Middle frontal gyrus (tissue), 1 donor: ENCODE measurements around the gene APOL1.
"Not testable (repeated sequence)": the region's sequence is repeated elsewhere in the genome, so short reads cannot be mapped to it uniquely, and the experiment has no call there.

Experiments used
- DNase-seq: peaks from one replicate; pipeline ENCODE4 v3.0.0-alpha.2; 2015; ENCODE audit warnings: low spot score; ENCODE audit errors: extremely low spot score

Gene APOL1

GRCh38 chr22:36244522-36245391 is 8.2 kb upstream of the APOL1 start:
- DNase-seq, result no peak

- DNase-seq, result no peak
Measured at GRCh38 chr22:36245805-36246356, 7.1 kb upstream of the APOL1 start.

- DNase-seq, result no peak
Measured at GRCh38 chr22:36246718-36247117, 6.2 kb upstream of the APOL1 start.

- no peak for DNase-seq
Measured at GRCh38 chr22:36247955-36248354, 5.0 kb upstream of the APOL1 start.

GRCh38 chr22:36249160-36249559 is 3.8 kb upstream of the APOL1 start:
- DNase-seq, result no peak

GRCh38 chr22:36250292-36250960 is 2.5 kb upstream of the APOL1 start:
- DNase-seq, result not testable (repeated sequence)

GRCh38 chr22:36251979-36252608 is 839 bp upstream of the APOL1 start:
- DNase-seq, result not testable (repeated sequence)

- DNase-seq, result no peak
Measured at GRCh38 chr22:36253523-36254490, 874 bp downstream of the APOL1 start.

- not testable (repeated sequence) for DNase-seq
Measured at GRCh38 chr22:36255572-36255971, 2.6 kb downstream of the APOL1 start.

GRCh38 chr22:36256478-36256877 is 3.5 kb downstream of the APOL1 start:
- DNase-seq, result no peak

GRCh38 chr22:36257308-36257707 is 4.4 kb downstream of the APOL1 start:
- no peak for DNase-seq

- DNase-seq, result no peak
Measured at GRCh38 chr22:36257948-36258670, 5.2 kb downstream of the APOL1 start.

GRCh38 chr22:36258701-36259614 is 6.0 kb downstream of the APOL1 start:
- DNase-seq, result no peak

GRCh38 chr22:36259615-36260300 is 6.8 kb downstream of the APOL1 start:
- no peak for DNase-seq

GRCh38 chr22:36261675-36262074 is 8.7 kb downstream of the APOL1 start:
- not testable (repeated sequence) for DNase-seq

- not testable (repeated sequence) for DNase-seq
Measured at GRCh38 chr22:36262307-36262706, 9.4 kb downstream of the APOL1 start.

GRCh38 chr22:36263216-36263673 is 10.3 kb downstream of the APOL1 start:
- DNase-seq, result not testable (repeated sequence)
